IMR-90 (cell line): ENCODE data around the gene PMPCA. TPM values are rescaled to one million over a fixed set of nuclear protein-coding genes. Genes with fewer than 3 reads are reported as not detected.

Experiments used
- ATAC-seq: fragments of 200-7000 bp; cut with Tn5 transposase; 2 replicates; pipeline ENCODE4 v1.9.1; 2020; ENCODE audit warnings: low read depth, mild to moderate bottlenecking, moderate library complexity
- BruUV-seq: library from RNA; stranded (reverse); fragments of 400-500 nt; replicated peaks from 2 replicates; lab custom pipeline; 2021; lab: Mats Ljungman, UMichigan
- CTCF ChIA-PET: fragments of 300-600 bp; formaldehyde crosslinking; extraction: SDS; loops from one replicate; lab custom pipeline; 2021; ENCODE audit warnings: antibody characterized with exemption; lab: Yijun Ruan, JAX
- POLR2A ChIA-PET: fragments of 300-600 bp; sonication (Branson Sonifier 250); formaldehyde crosslinking; loops from one replicate; lab custom pipeline; 2022; ENCODE audit warnings: antibody characterized with exemption; ENCODE audit not compliant: unreplicated experiment; lab: Charles Lee
- DNase-seq: peaks from one replicate; pipeline ENCODE4 v3.0.0; 2013
- H2AFZ ChIP-seq: replicated peaks from 2 replicates; pipeline ENCODE3; 2013; ENCODE audit warnings: low read length, mild to moderate bottlenecking; ENCODE audit not compliant: poor library complexity
- H2AK5ac ChIP-seq: 2 replicates; pipeline ENCODE4 v1.6.1; 2013; ENCODE audit warnings: low read depth, low read length, inconsistent platforms
- H2AK9ac ChIP-seq: replicated peaks from 2 replicates; pipeline ENCODE3; 2013; ENCODE audit warnings: mild to moderate bottlenecking, low read depth, low read length, moderate library complexity; ENCODE audit not compliant: poor library complexity
- H2BK120ac ChIP-seq: 2 replicates; pipeline ENCODE4 v1.6.1; 2013; ENCODE audit warnings: low read depth, low read length, inconsistent platforms
- H2BK15ac ChIP-seq: 3 replicates; pipeline ENCODE4 v1.6.1; 2013; ENCODE audit warnings: low read depth, low read length, inconsistent platforms
- H2BK20ac ChIP-seq: 2 replicates; pipeline ENCODE4 v1.6.1; 2013; ENCODE audit warnings: low read depth, mild to moderate bottlenecking, inconsistent platforms, low read length, moderate library complexity
- H2BK5ac ChIP-seq: 2 replicates; pipeline ENCODE4 v1.6.1; 2013; ENCODE audit warnings: mild to moderate bottlenecking, low read depth, low read length, inconsistent platforms; ENCODE audit not compliant: poor library complexity, severe bottlenecking
- H3K14ac ChIP-seq: replicated peaks from 2 replicates; pipeline ENCODE4 v1.6.1; 2013; ENCODE audit warnings: low read depth, low read length, inconsistent platforms
- H3K18ac ChIP-seq: 2 replicates; pipeline ENCODE4 v1.6.1; 2013; ENCODE audit warnings: low read depth, low read length, control low read depth
- H3K23ac ChIP-seq: 2 replicates; pipeline ENCODE4 v1.6.1; 2013; ENCODE audit warnings: low read depth, low read length, inconsistent platforms
- H3K27ac ChIP-seq: 2 replicates; pipeline ENCODE4 v1.5.1; 2013; ENCODE audit warnings: mild to moderate bottlenecking, control low read depth, low read length; ENCODE audit not compliant: insufficient read depth
- H3K27me3 ChIP-seq: 2 replicates; pipeline ENCODE4 v1.6.1; 2013; ENCODE audit warnings: low read length; ENCODE audit not compliant: control insufficient read depth, insufficient read depth
- H3K36me3 ChIP-seq: 2 replicates; pipeline ENCODE4 v1.6.1; 2013; ENCODE audit warnings: low read length, mixed read lengths; ENCODE audit not compliant: control insufficient read depth, insufficient read depth
- H3K4ac ChIP-seq: 2 replicates; pipeline ENCODE4 v1.6.1; 2013; ENCODE audit warnings: low read depth, low read length, inconsistent platforms
- H3K4me1 ChIP-seq: 2 replicates; pipeline ENCODE4 v1.6.1; 2013; ENCODE audit warnings: low read length, mixed read lengths; ENCODE audit not compliant: control insufficient read depth, insufficient read depth
- H3K4me2 ChIP-seq: 2 replicates; pipeline ENCODE4 v1.6.1; 2013; ENCODE audit warnings: low read depth, mild to moderate bottlenecking, control low read depth, low read length, moderate library complexity
- H3K4me3 ChIP-seq: 2 replicates; pipeline ENCODE4 v1.5.1; 2013; ENCODE audit warnings: low read depth, mild to moderate bottlenecking, control low read depth, low read length, moderate library complexity; ENCODE audit not compliant: insufficient read depth
- H3K56ac ChIP-seq: 2 replicates; pipeline ENCODE4 v1.6.1; 2013; ENCODE audit warnings: low read length, inconsistent platforms; ENCODE audit not compliant: insufficient read depth; ENCODE audit errors: extremely low read depth
- H3K79me1 ChIP-seq, 2 experiments: 2 replicates each; pipeline ENCODE4 v1.6.1; 2013; ENCODE audit warnings: low read length in 2 of 2, inconsistent platforms in 1 of 2, low read depth in 1 of 2
- H3K9ac ChIP-seq: 2 replicates; pipeline ENCODE4 v1.6.1; 2013; ENCODE audit warnings: low read depth, low read length, control low read depth
- H3K9me1 ChIP-seq: 2 replicates; pipeline ENCODE4 v1.6.1; 2013; ENCODE audit warnings: low read length, inconsistent platforms; ENCODE audit not compliant: insufficient read depth
- H3K9me3 ChIP-seq: 2 replicates; pipeline ENCODE4 v1.6.1; 2013; ENCODE audit warnings: low read length; ENCODE audit not compliant: control insufficient read depth, insufficient read depth
- H4K20me1 ChIP-seq: 2 replicates; pipeline ENCODE4 v1.6.1; 2013; ENCODE audit warnings: low read length, inconsistent platforms; ENCODE audit not compliant: insufficient read depth
- H4K5ac ChIP-seq: 2 replicates; pipeline ENCODE4 v1.6.1; 2013; ENCODE audit warnings: mild to moderate bottlenecking, low read depth, low read length, control low read depth
- H4K8ac ChIP-seq, 2 experiments: 2 replicates each; pipeline ENCODE4 v1.6.1; 2013; ENCODE audit warnings: low read depth in 2 of 2, low read length in 2 of 2, control low read depth in 1 of 2, inconsistent platforms in 1 of 2
- H4K91ac ChIP-seq: 2 replicates; pipeline ENCODE4 v1.6.1; 2013; ENCODE audit warnings: low read depth, low read length, inconsistent platforms; ENCODE audit not compliant: insufficient read depth
- MXI1 ChIP-seq: IDR thresholded peaks from 2 replicates; pipeline ENCODE4 v1.6.1; 2012; ENCODE audit warnings: low read depth, mild to moderate bottlenecking, low read length, moderate library complexity, borderline replicate concordance
- WGBS, 2 experiments: methylation state at CpG; one replicate each; pipeline versions ENCODE4 v1.1.5 to v1.1.7; 2013; ENCODE audit warnings: missing lambda C conversion rate in 2 of 2; ENCODE audit not compliant: insufficient read length in 1 of 2; ENCODE audit errors: extremely low coverage in 2 of 2; 5-methylcytosine and 5-hydroxymethylcytosine counted together
- dilution Hi-C: fragments of 300-500 bp; cut with HindIII; formaldehyde crosslinking; loops from one replicate; pipeline ENCODE4 v1.14.3; 2018; ENCODE audit warnings: low sequenced_read_pairs; ENCODE audit not compliant: unreplicated experiment
- in situ Hi-C: fragments of 300-500 bp; cut with MboI; formaldehyde crosslinking; loops from 3 replicates; pipeline ENCODE4 v1.14.3; 2019; ENCODE audit warnings: low sequenced_read_pairs, inconsistent platforms, mixed read lengths
- intact Hi-C: fragments of 100-400 bp; cut with micrococcal nuclease; formaldehyde crosslinking; loops from 2 replicates; pipeline ENCODE4 v1.10.0; 2022
- polyA plus RNA-seq, 3 experiments: library from polyadenylated mRNA; depleted of rRNA; stranded (reverse); fragments of >200 nt; gene quantifications; 2 replicates each; pipeline ENCODE4 v1.2.3, GENCODE V29; 2012; ENCODE audit warnings: low replicate concordance in 1 of 3
- total RNA-seq: library from RNA; depleted of rRNA; stranded (reverse); fragments of >200 nt; gene quantifications from 2 replicates; pipeline ENCODE4 v1.2.3, GENCODE V29; 2012
- TF ChIP-seq, protein P1 (sequence below): fragments of 150-350 bp; IDR thresholded peaks from 2 replicates; pipeline ENCODE4 v1.6.1; 2016; ENCODE audit warnings: low read depth, mild to moderate bottlenecking, low read length, moderate library complexity, borderline replicate concordance
- TF ChIP-seq, protein P2 (sequence below): fragments of 150-350 bp; IDR thresholded peaks from 2 replicates; pipeline ENCODE4 v1.6.1; 2017; ENCODE audit warnings: mild to moderate bottlenecking, antibody characterized with exemption, low read length, low read depth

PMPCA gene
- total and polyA plus RNA-seq, 2 of the 4 experiments (the other 2 are of a cell fraction), result 62.6 to 95.8 TPM

DNA sequence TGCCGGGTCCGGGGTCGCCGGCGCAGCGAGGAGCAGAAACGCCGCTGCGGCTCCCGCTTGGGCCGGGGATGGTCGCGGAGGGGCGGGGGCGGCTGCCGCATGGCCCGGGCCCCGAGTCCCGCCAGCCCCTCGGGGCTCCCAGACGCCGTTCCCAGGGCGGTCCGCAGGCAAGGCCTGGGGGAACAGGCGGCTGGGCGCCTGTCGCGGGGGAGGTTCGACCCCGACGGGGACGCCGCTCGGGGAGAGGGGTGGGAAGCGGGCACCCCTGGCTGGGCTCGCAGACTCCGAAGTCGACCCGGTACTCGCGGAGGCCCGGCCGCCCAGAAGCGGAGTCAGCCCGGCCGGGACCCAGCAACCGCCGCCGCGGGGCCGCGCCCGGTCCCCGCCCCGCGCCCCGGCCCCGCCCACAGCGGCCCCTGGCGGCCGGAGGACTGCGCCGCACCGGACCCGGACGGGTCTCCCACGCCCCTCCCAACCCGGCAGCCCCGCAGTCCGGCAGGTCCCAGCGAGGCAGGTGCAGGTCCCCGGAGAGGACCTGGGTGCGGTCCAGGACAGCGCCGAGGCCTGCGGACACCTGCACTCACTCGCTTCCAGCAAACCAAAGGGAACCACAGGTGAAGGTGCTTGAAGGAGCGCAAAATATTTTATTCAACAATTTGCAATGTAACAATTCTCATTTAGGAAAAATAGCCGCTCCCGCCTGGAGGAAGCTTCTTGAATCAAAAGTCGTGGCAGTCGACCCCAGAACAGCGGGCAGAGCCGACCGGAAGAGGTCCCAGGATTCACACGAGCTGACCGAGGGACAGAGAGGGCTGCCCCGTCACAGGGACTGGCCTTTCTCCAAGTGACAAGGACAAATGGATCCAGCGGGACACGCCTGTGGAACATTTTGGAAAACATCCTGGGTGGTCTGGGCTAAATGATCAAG lies 29.3 kb downstream of the PMPCA start, which contains the start of gene INPP5E (continued):
- TF ChIP-seq, protein P1, sequence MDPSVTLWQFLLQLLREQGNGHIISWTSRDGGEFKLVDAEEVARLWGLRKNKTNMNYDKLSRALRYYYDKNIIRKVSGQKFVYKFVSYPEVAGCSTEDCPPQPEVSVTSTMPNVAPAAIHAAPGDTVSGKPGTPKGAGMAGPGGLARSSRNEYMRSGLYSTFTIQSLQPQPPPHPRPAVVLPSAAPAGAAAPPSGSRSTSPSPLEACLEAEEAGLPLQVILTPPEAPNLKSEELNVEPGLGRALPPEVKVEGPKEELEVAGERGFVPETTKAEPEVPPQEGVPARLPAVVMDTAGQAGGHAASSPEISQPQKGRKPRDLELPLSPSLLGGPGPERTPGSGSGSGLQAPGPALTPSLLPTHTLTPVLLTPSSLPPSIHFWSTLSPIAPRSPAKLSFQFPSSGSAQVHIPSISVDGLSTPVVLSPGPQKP, result no peak

DNA sequence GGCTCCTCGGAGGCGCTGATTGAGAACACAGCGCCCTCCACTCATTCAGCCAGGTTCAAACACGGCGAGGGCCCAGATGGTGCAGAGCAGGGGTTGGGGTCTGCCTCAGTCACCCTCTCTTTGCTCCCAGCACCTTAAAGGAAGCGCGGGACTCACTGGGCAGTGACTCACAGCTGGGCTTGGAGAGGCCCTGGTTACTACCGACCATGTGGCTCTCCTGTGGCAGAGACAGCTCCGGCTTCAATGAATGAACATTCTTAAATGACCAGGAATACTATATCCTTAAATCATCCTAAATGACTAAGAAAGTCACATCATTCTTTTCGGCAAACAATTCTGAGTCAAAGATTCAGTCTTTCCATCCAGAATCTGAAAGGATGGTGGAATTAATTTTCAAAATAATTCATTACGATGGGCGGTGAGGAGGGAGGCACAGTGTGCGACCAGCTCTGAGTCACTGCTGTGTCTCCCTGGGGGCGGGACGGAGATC lies 30.8 kb downstream of the PMPCA start:
- Histone ChIP-seq H3K79me1 (peaks cover 3 to 60% of the 10 kb centered on the region in 2 experiments), H2BK120ac (no peak overlapping the region), H3K4ac (no peak overlapping the region), H3K4me1 (peaks cover 7% of the 10 kb centered on the region), H2AK9ac (no peak overlapping the region), H2BK20ac (no peak overlapping the region), H4K5ac (no peak overlapping the region), H3K4me2 (no peak overlapping the region), H2AFZ (peak overlapping the region; percentile 40), H2AK5ac (no peak overlapping the region), H3K27me3 (no peaks in the 10 kb centered on the region), H3K4me3 (no peak overlapping the region), H4K8ac (no peak overlapping the region), H3K9me1 (peaks cover 8% of the 10 kb centered on the region; the same call in 1 of the 2 replicates), H3K36me3 (peaks cover 60% of the 10 kb centered on the region), H3K9ac (no peak overlapping the region), H3K18ac (no peak overlapping the region), H3K14ac (no peak overlapping the region), H4K20me1 (peaks cover 52% of the 10 kb centered on the region), H2BK15ac (no peak overlapping the region), H3K27ac (no peak overlapping the region), H2BK5ac (no peak overlapping the region), H3K23ac (no peak overlapping the region), H3K9me3 (no peaks in the 10 kb centered on the region), H3K56ac (no peak overlapping the region), H4K91ac (no peak overlapping the region)
- in situ Hi-C loops, result no loop called here
- intact Hi-C loops, result no loop called here
- DNase-seq, result peak; percentile 54
- TSS peak; percentile 80 for BruUV-seq
- CTCF ChIA-PET, result no interaction called here
- POLR2A ChIA-PET, result no interaction called here
- dilution Hi-C loops, result no loop called here
- TF ChIP-seq, protein P2, sequence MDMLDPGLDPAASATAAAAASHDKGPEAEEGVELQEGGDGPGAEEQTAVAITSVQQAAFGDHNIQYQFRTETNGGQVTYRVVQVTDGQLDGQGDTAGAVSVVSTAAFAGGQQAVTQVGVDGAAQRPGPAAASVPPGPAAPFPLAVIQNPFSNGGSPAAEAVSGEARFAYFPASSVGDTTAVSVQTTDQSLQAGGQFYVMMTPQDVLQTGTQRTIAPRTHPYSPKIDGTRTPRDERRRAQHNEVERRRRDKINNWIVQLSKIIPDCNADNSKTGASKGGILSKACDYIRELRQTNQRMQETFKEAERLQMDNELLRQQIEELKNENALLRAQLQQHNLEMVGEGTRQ, result no peak
- TF ChIP-seq MXI1, result peak; percentile 69; the same call in 1 of the 2 replicates
- ATAC-seq, result no peak
- WGBS, 2 experiments, result 94% methylated on average over 10 of the region's 15 CpGs; no CpG with 5 or more reads in 1 of the 2 experiments
